ENCODE results near the gene TTC23.

Gene TTC23, protein sequence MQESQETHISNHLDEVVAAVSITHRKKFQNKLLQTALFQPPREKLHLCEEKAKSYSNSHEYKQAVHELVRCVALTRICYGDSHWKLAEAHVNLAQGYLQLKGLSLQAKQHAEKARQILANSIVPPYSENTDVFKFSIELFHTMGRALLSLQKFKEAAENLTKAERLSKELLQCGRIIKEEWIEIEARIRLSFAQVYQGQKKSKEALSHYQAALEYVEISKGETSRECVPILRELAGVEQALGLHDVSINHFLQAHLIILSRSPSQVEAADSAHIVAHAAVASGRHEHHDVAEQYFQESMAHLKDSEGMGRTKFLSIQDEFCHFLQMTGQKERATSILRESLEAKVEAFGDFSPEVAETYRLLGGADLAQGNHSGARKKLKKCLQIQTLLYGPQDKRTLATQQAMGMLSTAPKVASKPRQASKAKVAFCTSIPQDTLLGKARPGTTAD

DNA sequence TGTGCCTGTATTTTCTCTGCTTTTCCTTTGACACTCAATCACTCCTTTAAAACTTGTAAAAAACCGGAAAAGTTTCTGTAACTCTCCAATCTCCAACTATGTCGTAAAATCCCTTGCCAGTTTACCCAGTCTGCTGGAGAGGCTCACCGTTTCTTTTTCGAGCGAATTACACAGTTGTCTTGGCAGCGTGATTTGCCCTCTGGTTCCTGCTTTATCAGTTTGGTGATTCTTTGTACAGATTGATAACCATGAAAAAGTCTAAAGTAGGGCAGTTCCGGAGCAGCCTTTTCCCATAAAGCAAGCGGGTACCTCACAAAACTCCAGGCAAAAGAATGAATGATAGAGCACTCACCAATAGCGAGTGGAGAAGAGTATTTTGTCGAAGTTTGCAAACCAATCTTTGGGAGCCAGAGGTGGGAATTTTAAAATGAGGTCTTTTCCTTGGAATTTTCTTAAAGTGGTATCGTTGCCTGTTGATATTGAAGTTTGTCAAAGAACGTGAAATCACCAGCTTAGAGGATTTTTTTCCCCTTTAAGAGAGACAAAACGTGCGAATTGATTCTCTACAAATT lies at the start of gene TTC23:
TTC23 (minus strand) TSS at position 312 of the 572 bp plus-strand sequence. CDS start 20,869 bp downstream, outside the sequence.
- no peak for DNase-seq (ENCODE audit: low read depth in 2 of 2)

DNA sequence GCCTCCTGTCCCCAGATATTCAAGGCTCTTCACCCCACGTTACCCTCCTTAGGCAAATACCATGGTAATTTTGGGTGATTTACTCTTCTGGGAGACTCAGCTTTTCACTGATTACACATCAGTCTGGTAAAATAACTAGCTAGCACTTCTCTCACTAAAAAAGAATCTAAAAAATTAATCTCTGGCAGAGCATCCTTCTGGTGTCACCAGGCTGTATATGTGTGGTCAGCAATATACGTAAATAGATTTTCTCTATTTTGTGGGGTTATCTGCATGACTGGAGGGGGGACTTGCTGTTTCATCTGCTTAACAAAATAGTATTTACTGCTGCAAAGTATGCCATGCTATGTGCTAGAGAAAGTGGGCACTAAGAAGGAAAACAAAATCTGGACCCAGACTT lies 47.0 kb upstream of the TTC23 start:
- no peak for DNase-seq (ENCODE audit: low read depth in 2 of 2)

DNA sequence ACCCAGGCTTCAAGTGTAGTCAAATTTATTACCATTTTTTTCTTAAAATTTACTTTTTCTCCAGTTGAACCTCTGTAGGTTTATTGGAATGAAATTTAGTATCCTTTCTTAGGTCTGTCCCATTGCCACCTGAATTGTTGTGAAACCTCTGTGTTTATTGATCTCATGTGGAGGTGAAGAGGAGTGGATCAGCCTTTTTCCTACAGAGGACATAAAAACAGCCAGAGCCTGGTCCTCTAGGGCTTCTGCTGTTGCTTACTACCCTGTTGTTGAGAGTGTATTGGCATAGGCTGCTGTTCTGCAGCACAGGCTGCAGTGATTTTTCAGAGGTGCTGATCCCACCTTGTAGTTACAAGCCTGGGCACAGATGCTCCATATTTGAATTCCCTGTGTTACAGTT lies 46.5 kb upstream of the TTC23 start:
- DNase-seq (ENCODE audit: low read depth in 2 of 2) = no peak

DNA sequence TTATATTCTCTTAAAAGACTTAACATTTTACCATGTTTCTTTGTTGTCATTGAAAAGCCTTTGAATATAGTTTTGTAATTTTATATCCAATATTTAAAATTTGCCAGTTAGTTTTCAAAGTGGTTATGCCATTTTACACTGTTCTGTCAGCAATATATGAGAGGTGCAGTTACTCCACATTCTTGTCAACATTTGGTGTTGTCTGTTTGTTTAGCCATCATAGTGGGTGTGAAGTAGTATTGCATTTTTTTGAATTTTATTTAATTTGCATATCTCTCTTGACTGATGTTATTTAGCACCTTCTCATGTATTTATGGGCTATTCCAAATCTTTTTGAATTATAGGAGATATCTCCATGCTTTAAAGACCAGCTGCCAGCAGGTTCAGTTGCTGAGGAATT lies 42.3 kb upstream of the TTC23 start:
- no peak for DNase-seq (ENCODE audit: low read depth in 2 of 2)

DNA sequence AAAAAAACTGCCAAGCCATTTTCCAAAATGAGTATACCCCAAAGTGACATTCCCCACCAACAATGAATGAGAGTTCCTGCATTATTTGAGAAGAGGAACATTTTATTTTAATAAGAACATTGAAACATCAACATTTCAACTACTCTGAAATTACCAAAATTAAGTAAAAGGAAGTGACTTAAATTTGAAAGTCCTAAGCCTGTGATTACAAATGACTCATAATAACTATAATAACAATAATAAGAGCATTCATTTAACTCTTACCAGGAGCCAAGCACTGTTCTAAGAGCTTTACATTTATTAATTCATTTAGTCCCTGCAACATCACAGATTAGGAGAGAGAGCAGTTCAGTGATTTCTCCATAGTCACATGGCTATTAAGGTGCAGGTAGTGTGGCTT lies 34.3 kb upstream of the TTC23 start:
- no peak for DNase-seq (ENCODE audit: low read depth in 2 of 2)

DNA sequence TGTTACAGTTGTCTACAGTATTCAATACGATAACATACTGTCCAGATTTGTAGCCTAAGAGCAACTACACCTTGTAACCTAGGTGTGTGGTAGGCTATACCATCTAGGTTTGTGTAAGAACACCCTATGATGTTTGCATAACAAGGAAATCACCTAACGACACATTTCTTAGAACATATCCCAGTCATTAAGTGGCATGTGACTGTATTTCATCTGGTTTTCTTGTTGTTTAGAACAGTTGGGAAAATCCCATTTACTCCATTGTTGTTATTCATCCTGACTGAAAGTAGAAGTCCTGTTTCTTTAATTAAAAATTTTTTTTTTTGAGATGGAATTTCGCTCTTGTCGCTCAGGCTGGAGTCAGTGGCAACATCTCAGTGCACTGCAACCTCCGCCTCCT lies 33.2 kb upstream of the TTC23 start:
- DNase-seq (ENCODE audit: low read depth in 2 of 2) = no peak

DNA sequence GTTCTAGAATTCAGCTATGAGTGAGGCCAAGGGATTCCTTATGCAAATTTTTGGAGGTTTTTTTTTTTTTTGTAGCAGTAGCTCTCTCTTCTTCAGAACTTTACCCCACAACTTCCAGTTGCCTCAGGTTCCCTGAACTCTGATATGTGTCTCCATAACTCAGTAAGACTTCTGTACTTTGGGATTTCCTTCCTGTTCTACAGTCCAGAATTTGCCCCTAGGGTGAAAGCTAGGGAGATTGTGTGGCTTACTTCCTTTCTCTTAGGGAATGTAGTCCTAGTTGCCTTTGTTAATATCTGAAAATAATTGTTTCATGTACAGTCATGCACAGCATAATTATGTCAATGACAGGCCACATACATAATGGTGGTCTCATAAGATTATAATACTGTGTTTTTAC lies 32.7 kb upstream of the TTC23 start:
- DNase-seq (ENCODE audit: low read depth in 2 of 2) = no peak

DNA sequence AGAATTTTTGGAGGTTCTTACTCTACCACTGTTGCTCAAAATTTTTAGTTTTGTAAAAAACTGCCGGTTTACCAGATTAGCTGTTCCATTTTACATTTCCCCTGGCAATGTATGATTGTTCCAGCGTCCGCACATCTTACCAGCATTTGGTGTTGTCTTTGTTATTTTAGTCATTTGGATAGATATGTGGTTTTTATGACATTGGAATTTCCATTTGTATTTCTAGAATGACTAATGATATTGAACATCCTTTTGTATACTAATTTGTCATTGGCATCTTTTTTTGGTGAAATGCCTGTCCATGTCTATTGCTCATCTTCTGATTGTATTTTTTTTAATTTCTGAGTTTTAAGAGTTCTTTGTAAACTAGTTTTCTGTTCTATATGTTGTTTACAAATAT lies 30.4 kb upstream of the TTC23 start:
- no peak for DNase-seq (ENCODE audit: low read depth in 2 of 2)

DNA sequence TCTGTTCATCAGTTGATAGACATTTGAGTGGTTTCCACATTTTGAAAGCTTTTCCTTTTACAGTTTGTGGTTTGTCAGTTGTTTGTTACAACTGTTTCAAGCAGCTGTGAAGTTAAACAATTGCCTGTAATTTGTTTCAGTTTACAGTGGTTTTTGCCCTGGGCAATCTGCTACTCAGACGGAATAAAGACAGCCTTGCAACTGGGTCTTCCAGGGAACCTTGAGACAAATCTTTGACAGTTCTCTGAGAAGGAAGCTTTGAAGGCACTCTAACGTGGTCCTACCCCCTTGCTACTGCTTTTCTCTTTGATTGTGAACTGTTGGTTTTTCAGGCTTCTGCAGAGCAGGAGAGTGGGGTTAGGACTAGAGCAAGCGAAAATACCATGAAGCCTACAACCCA lies 29.9 kb upstream of the TTC23 start:
- no peak for DNase-seq (ENCODE audit: low read depth in 2 of 2)

DNA sequence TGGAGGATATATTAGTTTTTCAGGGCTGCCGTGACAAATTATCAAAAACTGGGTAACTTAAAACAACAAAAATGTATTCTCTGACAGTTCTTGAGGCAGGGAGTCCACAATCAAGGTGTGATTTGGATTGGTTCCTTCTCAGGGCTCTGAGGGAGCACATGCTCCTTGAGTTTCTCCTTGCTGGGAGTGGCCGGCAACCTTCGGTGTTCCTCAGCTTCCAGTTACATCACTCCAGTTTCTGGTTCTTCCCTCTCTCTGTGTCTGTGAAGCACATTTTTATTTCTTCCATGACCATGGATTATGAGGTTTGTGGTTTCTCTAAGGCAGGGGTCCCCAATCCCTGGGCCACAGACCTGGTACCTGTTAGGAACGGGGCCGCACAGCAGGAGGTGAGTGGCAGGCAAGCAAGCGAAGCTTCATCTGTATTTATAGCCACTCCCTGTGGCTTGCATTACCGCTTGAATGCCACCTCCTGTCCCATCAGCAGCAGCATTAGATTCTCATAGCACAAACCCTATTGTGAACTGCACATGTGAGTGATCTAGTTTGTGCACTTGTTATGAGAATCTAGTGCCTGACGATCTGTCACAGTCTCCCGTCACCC lies 26.2 kb upstream of the TTC23 start:
- no peak for DNase-seq (ENCODE audit: low read depth in 2 of 2)

DNA sequence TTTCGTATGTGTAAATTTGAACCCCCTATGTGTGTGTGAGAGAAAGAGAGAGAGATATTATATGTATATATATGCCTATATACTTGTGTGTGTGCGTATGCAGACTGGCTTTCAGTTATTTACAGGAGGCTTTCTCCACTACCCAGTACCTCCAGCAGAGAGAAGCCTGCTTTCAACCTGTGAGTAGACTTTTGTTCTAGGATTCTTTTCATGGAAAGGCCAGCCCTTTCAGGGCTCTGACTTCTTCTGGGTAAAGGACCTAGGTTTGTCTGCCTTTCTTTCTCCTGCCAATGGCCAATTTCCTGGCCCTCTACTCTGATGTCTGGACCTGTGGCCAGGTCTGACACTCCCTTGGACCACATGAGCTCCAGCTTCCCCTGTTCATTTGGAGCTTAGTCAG lies 25.7 kb upstream of the TTC23 start:
- DNase-seq (ENCODE audit: low read depth in 2 of 2) = no peak

DNA sequence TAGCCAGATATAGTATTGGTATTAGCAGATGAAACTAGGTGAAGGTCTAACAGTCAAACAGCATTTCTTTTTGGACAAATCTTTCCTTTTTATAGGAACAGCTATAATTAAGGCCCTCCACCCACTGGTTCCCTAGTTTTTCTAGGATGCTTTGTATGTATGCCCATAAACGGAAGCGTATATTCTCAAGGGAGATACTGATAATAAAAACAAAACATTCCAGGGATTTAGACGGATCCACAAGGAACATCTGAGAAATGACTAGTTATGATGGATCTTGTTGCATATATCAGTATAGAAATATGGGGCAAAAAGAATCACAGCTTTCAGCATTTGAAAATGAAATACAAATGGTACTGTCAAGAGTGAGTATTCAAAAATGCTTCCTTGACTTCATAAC lies 24.4 kb upstream of the TTC23 start:
- DNase-seq (ENCODE audit: low read depth in 2 of 2) = no peak

DNA sequence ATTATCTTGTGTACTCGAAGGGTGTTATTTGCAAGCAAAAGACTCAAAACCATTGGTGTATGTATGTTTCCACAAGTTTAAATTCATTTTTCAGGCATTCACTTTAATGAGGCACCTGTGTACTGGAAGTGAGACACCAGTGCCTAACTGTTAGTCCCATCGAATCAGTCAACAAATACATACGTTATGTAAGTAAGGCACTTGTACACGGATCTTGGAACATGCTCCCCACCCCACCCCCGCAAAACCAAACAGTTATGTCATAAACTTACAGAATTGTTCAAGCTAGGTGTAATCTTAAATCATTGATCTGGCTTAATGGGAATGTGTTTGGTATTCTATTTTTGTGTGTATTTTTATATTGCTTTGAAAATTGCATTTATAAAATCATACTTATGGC lies 19.1 kb upstream of the TTC23 start:
- DNase-seq (ENCODE audit: low read depth in 2 of 2) = no peak

DNA sequence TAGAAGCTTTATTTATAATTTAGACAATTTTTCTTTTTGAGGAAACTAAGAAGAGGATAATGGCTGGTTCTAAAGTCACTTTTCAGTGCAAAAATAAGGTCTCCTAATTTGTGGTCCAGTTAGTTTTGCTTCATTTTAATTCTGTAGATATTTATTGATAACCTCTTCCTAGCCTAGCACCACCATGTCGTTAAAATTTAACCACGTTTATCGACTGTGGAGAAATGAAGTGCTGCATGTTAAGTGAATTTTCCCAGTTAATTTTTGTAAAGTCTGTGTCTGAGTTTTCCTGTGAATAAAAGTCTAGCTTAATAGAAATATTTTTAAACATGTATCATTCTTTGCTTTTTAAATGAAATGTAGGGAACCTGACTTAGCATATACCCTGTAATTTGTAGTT lies 18.6 kb upstream of the TTC23 start:
- DNase-seq (ENCODE audit: low read depth in 2 of 2) = no peak

DNA sequence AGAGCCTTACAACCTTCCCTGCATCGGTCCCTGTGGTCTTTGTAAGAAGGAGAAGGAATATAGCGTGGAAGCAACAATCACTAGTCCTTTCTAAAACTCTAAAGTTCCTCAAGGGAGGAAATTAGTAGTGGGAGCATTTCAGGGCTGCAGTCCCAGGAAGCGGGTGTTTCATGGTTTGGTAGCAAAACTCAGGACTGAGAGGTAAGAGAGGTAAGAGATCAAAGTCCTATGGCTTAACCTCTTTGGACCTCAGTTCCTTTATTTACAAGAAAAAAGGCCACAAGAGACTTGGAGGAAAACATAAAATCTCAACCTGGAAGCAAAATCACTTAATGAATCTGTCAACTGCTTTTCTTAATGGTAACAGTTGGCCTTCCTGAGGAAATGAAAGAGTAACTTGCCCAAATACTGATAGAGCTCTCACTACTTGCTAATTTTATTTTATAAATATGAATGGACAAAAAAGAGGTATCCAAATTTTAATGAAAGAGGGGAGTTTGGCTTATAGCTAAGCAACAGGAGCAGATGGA lies 16.2 kb upstream of the TTC23 start:
- DNase-seq (ENCODE audit: low read depth in 2 of 2) = no peak

DNA sequence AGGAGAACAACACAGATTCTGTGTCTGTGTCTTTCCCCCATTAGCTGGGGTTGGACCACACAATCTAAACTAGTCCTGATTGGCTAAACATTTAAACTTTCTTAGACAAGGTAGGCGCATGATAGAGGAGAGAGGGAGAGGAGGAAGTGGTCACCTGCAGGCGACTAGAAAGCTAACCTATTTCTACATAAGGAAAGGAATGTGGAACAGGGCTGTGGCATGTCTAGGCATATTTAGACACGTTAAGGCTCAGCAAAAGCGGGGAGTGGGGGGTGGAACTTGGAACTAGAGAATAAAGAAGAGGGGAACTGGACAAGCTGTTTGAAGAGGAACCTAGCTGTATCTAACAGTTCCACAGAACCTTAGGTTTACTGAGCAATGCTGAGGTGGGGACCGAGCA lies 14.7 kb upstream of the TTC23 start:
- no peak for DNase-seq (ENCODE audit: low read depth in 2 of 2)

DNA sequence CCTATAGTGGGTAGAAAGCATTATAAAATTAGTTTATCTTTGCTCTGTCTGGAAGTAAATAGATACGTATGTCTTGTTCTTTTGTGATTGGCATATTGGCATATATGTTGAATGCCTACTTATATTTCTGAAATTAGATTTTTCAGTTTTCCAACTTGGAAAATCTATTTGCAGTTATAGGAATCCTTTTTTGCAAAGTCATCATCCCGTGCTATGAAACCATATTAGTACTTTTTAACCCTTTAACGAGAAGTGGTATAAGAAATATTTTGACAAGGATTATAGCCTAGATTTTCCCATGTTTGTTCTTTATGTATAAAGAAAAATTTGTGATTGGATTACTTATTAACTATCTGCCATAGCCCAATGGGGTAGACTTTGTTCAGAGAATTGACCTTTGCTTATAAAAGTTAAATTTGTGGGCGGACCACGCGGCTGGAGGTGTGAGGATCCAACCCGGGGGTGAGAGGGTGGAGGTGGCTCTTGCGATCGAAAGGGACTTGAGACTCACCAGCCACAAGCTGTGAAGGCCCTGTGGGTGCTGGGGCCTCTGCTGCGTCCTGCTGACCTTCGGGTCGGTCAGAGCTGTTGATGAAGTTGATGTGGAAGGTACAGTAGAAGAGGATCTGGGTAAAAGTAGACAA lies 7.8 kb upstream of the TTC23 start:
- no peak for DNase-seq (ENCODE audit: low read depth in 2 of 2)

DNA sequence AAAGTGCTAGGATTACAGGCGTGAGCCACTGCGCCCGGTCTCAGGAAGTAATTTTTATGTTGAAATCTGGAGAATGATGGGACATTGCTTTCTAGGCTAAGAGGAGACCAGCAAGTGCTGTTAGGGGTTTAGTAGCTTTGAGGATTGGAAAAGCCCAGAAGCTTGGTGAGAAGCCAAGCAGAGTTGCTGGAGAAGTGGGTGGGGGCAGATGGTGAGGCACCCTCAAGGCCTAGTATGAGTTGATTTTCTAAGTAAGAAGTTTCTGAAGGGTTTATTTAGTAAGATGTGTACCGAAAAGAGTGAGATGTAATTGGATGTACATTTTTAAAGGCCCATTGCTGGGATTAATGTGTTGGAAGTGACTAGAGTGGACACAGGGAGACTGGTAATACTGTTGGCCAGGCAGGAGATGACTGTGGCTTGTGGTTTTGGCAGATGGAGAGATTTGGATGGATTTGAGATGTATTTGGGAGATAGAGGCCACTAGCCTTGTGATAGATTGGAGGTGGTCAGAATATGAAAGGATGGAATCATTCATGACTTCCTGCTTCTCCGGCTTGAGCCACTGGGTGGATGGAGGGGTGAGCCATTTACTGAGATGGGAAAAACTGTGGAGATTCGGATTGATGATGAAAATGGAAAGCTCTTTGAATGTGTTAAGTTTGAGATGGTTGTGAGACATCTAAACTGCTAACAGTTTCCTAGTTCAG lies 4.2 kb upstream of the TTC23 start:
- DNase-seq (ENCODE audit: low read depth in 2 of 2) = no peak

DNA sequence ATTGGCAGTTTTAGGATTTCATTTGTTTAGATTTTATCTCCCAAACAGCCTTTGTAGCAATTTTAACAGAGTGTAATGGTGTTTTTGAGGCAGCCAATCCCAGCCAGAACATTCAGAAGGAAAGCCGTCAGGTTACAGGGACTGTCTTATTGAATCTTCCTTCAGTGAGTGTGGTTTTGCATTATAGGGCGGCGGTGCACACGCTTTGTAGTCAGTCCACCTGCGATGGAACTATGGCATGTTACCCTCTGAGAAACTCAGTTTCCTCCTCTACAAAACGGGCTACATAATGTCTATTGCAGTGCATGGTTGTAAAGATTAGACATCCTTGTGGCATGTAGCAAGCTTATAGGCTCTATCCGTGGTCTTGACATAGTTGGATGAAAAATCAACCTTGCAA lies 2.9 kb upstream of the TTC23 start:
- no peak for DNase-seq (ENCODE audit: low read depth in 2 of 2)

DNA sequence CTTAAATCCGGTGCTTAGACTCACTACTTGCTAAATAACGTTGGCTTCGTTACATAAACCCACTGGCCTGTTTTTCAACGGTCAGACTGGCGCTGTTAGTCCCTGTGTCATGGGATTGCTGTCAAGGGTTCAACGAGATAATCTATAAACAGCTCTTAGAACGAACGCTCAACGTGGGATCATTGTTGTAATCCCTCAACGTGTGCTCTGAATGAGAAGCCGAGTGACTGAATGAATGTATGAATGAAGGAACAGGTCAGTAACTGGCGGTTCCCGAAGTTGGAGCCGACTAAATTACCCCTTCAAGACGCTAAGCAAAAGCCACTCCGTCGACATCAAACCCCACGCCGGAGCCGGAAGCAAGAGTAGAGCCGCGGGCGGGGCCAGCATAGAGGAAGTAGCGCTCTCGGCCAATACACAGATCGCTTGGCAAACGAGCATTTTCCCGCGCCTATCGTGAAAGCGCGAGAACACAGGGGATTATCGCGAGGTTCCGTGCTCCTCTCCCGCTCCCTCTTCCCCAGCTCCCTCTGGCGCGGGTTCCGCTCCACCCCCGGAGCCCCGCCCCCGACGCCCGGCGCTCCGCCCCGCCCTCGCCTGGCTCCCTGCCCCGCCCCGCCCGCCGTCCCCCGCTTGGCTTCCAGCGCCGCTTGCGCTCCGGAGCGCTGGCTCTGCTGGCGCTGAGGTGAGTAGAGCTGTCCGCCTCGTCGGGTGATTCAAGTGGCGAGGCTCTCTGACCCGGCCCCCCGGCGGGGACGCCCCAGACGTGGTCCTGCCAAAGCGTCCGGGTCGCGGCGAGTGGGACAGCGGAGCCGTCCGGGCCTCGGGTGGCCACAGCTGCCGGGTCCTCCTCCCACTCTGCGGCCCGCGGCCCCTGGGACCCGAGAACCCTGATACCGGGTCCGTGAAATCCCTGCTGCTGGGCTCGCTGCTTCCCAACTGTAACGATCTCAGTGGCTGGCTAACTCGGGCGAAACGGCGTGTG lies 1.8 kb upstream of the TTC23 start, which contains the start of gene LRRC28:
LRRC28 (plus strand) TSS at position 625 of the 985 bp plus-strand sequence. CDS start 4,477 bp downstream, outside the sequence.
- peak; percentile 89 to 97 for DNase-seq (ENCODE audit: low read depth in 2 of 2)

DNA sequence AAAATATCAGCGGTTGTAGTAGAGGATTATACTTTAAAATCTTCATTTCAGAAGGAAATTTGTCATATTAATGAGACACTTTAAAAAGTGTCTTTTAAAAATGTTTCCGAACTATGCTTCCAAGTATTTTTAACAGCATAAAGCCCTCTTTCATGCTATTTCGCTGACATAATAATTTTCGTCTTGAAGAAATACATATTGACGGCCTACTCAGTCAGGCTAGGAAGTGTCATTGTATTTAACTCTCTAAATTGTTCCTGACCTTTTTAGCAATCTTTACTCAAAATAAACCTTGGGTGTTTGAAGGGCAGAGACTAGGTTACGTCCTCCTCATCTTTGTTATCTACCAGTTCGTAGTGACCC lies 1.1 kb upstream of the TTC23 start:
- DNase-seq (ENCODE audit: low read depth in 2 of 2) = no peak
